Heart left ventricle (tissue), 13 donors: ENCODE results near the gene MAT1A.

Experiments used
- POLR2A ChIP-seq, 2 donors: fragments of 450-650 bp; IDR thresholded peaks; one replicate each; pipeline ENCODE4 v1.6.1; 2017; ENCODE audit warnings: antibody characterized with exemption in 2 of 2, mild to moderate bottlenecking in 2 of 2, moderate library complexity in 2 of 2
- TF ChIP-seq, protein P1 (sequence below), 12 donors: fragments of 200-600 bp; sonication (generic) in 4 of 12; IDR thresholded peaks; one replicate each; pipeline versions ENCODE4 v1.5.0 to v1.8.0; 2018 to 2022; ENCODE audit warnings: antibody characterized with exemption in 12 of 12, mild to moderate bottlenecking in 5 of 12
- donor health status: ischemic (EF 13 %, LVEDD 7.1; RV severe dilation, severe dysfunction).
- donor health status: DM: no; HTN: yes; CAD: no.
- donor health status: DM: no; HTN: no; CAD: no.
- donor health status: ischemic (EF 25% LVEDD 6.9; RV normal size, moderate dysfunction).
- donor health status: ischemic (EF 25% LVEDD 5.7; RV mildly dilated, moderate dysfunction).
- donor health status: ischemic (EF 35%, LVEDD 5.7; RV mildly dilated, moderate dysfunction).
- donor health status: nonischemic (EF 11% LVEDD 7.7; RV severe dilation, severe dysfunction).
- donor health status: DM: yes; HTN: yes; CAD: no.
- donor health status: PGD.
- donor health status: ischemic (EF 29% LVEDD 5.4; RV normal size, mild dysfunction).
- donor health status: nonischemic (EF 23%, LVEDD 6.1; RV moderate dilation, normal function).

DNA sequence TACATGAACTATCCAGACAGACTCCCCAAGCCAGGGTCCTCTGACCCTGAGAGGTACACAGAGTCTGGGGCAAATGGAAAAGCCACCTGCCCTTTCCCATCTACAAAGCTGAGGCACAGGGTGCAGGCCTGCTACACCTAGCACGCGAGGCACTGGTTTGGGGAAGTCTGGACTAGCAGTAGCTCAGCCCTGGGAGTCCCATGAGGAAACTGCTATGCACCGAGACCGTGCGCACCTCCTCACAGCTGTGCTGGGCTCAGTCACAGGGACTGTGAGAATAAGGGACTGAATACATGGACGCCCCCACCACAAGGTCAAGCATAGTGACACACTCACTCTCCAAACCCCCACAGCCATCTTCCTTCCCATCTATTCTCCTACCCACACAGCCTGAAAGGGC is 8.2 kb downstream of the MAT1A start:
- TF ChIP-seq, protein P1, sequence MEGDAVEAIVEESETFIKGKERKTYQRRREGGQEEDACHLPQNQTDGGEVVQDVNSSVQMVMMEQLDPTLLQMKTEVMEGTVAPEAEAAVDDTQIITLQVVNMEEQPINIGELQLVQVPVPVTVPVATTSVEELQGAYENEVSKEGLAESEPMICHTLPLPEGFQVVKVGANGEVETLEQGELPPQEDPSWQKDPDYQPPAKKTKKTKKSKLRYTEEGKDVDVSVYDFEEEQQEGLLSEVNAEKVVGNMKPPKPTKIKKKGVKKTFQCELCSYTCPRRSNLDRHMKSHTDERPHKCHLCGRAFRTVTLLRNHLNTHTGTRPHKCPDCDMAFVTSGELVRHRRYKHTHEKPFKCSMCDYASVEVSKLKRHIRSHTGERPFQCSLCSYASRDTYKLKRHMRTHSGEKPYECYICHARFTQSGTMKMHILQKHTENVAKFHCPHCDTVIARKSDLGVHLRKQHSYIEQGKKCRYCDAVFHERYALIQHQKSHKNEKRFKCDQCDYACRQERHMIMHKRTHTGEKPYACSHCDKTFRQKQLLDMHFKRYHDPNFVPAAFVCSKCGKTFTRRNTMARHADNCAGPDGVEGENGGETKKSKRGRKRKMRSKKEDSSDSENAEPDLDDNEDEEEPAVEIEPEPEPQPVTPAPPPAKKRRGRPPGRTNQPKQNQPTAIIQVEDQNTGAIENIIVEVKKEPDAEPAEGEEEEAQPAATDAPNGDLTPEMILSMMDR (IDR thresholded peaks at IDR 0.05), result no peak
- no peak for TF ChIP-seq POLR2A (IDR thresholded peaks at IDR 0.05)
